ENCODE measurements around the gene PRICKLE1.
A peak's percentile ranks its signal among the peaks of the same experiment; 100 is the strongest.

PRICKLE1 gene

DNA sequence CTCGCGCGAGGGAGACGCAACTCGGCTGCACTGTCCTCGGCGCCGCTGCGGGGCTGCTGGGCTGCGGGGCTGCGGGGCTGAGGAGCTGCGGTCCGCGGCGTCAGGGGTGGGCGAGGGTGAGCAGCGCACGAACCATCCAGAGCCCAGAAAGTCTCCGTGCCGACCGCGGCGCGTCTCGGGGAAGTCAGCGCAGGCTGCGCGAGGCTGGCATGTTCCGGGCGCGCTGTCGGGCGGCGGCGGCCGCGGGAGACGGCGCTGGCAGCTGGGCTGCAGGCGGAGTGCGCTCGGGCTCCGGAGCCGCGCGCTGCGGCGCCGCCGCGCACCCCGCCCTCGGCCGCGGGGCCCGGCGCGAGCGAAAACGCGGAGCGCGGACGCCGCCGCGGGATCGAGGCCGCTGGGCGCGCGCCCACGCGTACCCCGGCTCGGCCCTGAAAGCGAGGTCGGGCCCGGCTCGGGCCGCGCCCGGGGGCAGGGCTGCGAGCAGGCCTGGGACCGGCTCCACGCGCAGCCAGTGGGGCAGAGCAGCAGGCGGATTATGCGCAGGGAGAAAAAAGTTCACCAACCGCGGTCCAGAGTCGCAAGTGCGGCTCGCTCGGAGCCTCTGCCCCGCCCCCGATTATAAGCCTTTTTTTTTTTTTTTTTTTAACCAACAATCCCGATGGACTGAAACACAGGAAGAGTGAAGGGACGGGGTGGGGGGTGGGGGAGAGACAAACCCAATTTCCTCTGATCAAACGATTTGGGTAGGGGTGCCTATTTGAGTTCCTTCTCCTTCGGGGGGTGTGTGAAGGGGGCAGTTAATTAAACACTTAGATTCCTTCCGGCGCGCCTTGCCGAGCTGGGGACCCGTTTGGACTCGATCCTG lies at the start of gene PRICKLE1:
TSS of gene PRICKLE1 (minus strand) at position 282 of the 865 bp plus-strand sequence. CDS start 117,230 bp downstream, outside the sequence.
- DNase-seq: peak; percentile 2

GRCh38 chr12:42638697-42639096 lies 49.2 kb upstream of the PRICKLE1 start:
- DNase-seq: no peak

DNA sequence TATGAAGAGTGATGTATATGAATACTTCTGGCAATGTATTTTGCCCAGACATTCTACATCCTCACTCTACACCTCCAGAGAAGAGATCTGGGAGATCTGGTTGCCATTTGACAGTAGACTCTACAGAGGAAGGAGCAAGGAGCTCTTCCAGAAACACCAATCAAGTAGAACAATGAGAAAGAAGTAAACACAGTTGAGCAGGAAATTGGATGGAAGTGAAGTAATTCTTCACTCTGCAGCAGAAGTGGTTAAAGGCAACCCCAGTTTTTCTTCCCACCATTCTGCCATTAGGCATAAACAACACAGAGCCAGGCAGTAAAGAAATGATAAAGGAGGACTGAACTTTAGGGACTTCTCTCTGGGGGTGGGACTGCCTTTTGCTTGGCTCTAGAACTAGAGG lies 48.5 kb upstream of the PRICKLE1 start:
- DNase-seq: no peak

DNA sequence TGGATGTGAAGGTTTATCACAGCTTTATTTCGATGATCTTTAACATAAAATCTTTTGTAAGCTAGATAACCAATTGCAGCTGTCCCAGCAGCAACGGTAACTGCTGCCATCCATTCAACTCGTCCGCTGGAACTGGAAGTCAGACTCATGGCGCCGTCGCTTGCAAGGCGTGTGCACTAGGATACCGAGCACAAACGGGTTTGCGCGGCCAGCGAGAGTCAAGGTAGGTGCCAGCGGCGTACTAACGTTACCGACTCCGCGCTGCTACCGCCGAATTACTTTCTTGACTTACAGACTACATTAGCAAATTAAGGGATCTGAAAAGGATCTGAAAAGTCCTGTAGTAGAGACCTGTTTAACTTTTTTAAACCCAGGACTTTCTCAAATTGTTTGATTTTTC lies 47.4 kb upstream of the PRICKLE1 start:
- no peak for DNase-seq

GRCh38 chr12:42633594-42633993 lies 44.0 kb upstream of the PRICKLE1 start:
- DNase-seq: no peak

DNA sequence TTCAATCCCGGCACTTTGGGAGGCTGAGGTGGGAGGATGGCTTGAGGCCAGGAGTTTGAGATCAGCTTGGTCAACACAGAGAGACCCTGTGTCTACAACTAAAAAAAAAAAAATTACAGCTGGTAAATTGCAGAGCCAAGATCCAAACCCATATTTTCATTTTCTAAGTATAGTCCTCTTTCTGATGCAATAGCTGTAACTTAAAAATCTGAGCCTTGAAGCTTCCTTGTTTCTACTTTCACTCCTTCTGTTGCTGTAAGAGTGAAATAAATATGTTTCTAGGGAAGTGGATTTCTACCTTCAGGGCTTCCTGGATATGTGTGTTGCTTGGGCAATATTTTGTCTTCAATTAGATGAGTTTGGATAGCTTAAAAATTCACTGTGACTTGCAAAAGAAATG lies 42.0 kb upstream of the PRICKLE1 start:
- DNase-seq: no peak

DNA sequence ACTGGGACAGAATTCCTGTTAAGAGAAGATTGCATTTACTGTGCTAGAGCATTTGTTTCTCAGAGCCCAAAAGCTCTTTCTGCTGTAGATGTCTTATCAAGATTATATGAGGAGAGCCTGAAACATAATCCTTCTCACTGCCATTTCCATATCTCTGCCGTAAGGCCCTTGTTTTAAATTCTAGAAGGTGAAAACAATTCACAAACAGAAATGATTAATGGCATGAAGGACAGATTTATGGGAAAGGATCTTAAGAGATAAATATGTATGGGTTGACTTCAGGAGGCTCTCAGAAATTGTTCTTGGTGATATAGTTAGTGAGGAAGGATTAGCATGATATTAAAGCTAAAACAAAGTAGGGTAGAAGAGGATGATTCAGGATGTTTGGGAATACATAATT lies 40.8 kb upstream of the PRICKLE1 start:
- DNase-seq: no peak

- DNase-seq: no peak
Observed at GRCh38 chr12:42627151-42627550, 37.6 kb upstream of the PRICKLE1 start.

- no peak for DNase-seq
Observed at GRCh38 chr12:42625611-42626010, 36.1 kb upstream of the PRICKLE1 start.

- no peak for DNase-seq
Observed at GRCh38 chr12:42617622-42618021, 28.1 kb upstream of the PRICKLE1 start.

- DNase-seq: no peak
Observed at GRCh38 chr12:42615006-42615405, 25.5 kb upstream of the PRICKLE1 start.

GRCh38 chr12:42612231-42612613 lies 22.7 kb upstream of the PRICKLE1 start:
- DNase-seq: no peak

DNA sequence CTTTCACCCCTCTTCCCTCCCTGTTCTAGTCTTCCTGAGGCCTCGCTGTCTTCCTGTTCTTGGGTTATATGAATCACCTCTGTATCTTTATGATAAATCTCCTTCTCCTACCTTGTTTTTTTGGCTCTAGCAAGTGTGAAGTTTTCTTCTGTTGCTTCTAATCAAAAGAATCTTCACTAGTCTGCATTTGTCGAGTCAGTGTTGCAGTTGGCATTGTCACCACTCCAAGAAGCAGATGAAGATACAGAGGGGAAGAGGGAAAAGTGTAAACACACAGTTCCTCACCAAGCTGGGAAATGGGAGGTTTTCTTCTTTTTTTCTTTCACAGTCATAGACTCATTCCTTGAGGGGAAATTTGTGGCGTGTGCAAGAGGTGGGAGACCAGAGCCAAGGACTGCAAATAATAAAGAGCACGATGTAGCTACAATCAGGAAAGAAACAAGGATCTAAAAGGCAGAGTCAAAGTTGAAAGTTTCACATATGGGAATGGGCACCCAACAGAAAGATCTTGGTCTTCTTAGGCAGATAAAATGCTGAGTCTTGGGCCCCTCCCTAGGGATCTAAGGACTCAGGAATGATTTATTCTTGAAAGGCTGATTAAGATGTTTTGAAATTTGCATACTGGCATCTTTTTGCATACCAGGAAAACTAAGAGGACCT lies 22.2 kb upstream of the PRICKLE1 start:
- no peak for DNase-seq

DNA sequence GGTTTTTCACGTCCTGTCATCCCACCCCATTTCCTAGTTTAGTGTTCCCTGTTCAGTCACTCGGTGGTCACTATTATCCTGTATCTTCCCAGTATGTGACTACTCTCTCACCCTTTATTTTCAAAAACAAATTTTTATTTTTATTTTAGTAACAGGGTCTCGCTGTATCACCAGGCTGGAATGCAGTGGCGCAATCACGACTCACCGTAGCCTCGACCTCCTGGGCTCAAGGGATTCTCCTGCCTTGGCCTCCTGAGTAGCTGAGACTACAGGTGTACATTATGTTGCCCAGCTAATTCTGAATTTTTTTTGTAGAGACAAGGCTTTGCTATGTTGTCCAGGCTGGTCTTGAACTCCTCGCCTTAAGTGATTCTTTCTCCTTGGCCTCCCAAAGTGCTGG lies 20.1 kb upstream of the PRICKLE1 start:
- DNase-seq: no peak

- DNase-seq: no peak
Observed at GRCh38 chr12:42608196-42608825, 18.8 kb upstream of the PRICKLE1 start.

GRCh38 chr12:42607584-42608058 lies 18.1 kb upstream of the PRICKLE1 start:
- no peak for DNase-seq

DNA sequence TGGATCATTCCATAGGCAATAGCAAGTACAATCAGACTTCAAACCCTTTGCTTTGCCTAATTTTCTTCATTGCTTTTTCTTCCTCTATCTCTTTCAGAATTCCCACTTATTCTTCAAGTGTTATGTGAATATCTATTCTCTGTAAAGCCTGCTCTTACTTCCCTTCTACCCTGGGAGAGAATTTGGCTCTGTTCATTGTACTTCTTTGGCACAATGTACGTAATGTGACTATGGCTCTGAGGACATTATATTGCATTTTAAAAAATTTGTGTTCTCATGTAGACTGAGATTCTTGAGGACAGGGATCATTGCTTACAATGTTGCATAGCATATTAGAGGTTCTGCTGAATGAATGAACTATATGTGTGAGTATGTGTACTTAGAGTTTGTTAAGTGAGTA lies 16.9 kb upstream of the PRICKLE1 start:
- no peak for DNase-seq

- DNase-seq: no peak
Observed at GRCh38 chr12:42605685-42606084, 16.1 kb upstream of the PRICKLE1 start.

- DNase-seq: no peak
Observed at GRCh38 chr12:42603246-42603990, 13.9 kb upstream of the PRICKLE1 start.

- no peak for DNase-seq
Observed at GRCh38 chr12:42593874-42594273, 4.3 kb upstream of the PRICKLE1 start.

GRCh38 chr12:42590330-42590934 lies 886 bp upstream of the PRICKLE1 start:
- DNase-seq: peak; percentile 2

Measured in stimulated activated CD4-positive, alpha-beta T cell treated with anti-CD3 and anti-CD28 coated beads, Interleukin-1b, Interleukin-23, amount 100 ng/mL, for 48 hours (primary cell).